Measurements from ENCODE around the gene MRPL24. TPM values are rescaled to one million over a fixed set of nuclear protein-coding genes. Genes with fewer than 3 reads are reported as not detected.

MRPL24 gene
- total RNA-seq, 2 donors from 2014 or later = 45.8 to 50.5 TPM

DNA sequence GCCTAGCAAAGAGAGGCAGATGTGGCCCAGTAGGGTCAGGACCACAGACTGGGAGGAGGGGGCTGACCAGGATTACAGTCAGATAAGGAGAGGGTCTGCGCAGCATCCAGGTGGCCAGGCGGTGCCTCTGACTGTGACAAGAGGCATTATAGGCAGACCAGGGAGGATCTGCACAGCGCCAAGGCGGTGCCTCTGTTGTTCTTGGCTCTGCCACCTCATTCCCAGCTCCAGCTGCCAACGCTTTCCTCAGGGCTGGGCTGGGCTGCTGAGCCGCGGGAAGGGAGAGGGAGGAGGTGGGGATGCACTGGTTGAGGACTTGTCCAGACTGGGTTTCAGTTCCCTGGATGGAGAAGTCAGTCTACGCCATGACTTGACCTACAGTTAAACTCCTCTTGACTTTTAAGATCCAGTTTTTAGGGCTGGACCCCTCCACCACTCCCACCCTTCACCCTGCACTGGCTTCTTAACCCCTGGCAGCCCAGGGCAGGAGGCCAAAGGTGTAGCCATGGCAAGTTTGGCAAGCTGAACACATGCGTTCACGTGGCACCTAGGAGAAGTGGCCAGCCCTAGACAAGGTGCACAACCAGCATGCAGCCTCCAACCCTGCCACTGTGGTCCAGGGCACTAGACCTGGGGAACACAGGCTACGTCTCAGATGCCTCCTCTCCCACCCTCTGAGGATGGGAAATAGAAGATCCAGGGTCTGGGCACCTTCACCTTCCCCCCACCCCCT, 31.0 kb downstream of the MRPL24 start:
- no peaks in the 10 kb centered on the region for H3K9me3 ChIP-seq
- no peaks in the 10 kb centered on the region for H3K27me3 ChIP-seq
- no peaks in the 10 kb centered on the region for H3K36me3 ChIP-seq
- no peak overlapping the region for H3K4me3 ChIP-seq
- peaks cover 0 to 37% of the 10 kb centered on the region in 2 donors for H3K4me1 ChIP-seq
- peak; percentile 79 for DNase-seq (ENCODE audit: low spot score)
- peak overlapping the region in 1 of 2 donors; percentile 14 for H3K27ac ChIP-seq
- TF ChIP-seq, protein P1, sequence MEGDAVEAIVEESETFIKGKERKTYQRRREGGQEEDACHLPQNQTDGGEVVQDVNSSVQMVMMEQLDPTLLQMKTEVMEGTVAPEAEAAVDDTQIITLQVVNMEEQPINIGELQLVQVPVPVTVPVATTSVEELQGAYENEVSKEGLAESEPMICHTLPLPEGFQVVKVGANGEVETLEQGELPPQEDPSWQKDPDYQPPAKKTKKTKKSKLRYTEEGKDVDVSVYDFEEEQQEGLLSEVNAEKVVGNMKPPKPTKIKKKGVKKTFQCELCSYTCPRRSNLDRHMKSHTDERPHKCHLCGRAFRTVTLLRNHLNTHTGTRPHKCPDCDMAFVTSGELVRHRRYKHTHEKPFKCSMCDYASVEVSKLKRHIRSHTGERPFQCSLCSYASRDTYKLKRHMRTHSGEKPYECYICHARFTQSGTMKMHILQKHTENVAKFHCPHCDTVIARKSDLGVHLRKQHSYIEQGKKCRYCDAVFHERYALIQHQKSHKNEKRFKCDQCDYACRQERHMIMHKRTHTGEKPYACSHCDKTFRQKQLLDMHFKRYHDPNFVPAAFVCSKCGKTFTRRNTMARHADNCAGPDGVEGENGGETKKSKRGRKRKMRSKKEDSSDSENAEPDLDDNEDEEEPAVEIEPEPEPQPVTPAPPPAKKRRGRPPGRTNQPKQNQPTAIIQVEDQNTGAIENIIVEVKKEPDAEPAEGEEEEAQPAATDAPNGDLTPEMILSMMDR (IDR thresholded peaks at IDR 0.05) = no peak

- H3K27ac ChIP-seq = peak overlapping the region in 1 of 2 donors; percentile 14
- no peak for DNase-seq (ENCODE audit: low spot score)
- no peaks in the 10 kb centered on the region for H3K36me3 ChIP-seq
- peaks cover 0 to 46% of the 10 kb centered on the region in 2 donors for H3K4me1 ChIP-seq
- H3K9me3 ChIP-seq = no peaks in the 10 kb centered on the region
- H3K4me3 ChIP-seq = no peak overlapping the region
- H3K27me3 ChIP-seq = no peaks in the 10 kb centered on the region
- TF ChIP-seq, protein P1 (IDR thresholded peaks at IDR 0.05) = no peak
These were observed 31.9 kb downstream of the MRPL24 start for GRCh38 chr1:156709031-156709430.

DNA sequence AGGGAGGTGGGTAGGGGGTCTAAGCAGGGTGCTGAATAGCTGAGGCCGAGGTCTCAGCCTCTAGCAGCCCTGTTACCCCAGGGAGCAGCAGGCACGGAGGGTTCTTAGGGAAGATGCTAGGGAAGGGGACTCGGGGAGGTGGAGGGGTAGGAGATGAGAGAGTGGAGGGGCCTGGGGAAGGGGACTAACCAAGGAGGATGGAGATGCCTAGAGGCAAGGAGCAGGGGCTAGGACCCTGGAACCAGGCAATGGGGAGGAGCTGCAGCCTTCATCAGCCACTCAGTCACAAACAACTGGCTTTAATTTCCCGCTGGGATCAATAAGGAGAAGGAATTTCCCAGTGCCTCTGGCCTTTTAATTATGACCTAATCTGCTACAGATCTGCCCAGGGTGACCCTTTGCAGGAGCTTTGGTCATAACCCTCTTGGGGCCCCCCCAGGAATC, 32.6 kb downstream of the MRPL24 start:
- DNase-seq (ENCODE audit: low spot score) = no peak
- Histone ChIP-seq H3K27ac (peak overlapping the region; percentile 16 to 40), H3K27me3 (peaks cover 0 to 5% of the 10 kb centered on the region in 2 donors), H3K36me3 (no peaks in the 10 kb centered on the region), H3K9me3 (no peaks in the 10 kb centered on the region), H3K4me3 (no peak overlapping the region), H3K4me1 (peaks cover 0 to 46% of the 10 kb centered on the region in 2 donors)
- TF ChIP-seq, protein P1 (IDR thresholded peaks at IDR 0.05) = no peak

- no peaks in the 10 kb centered on the region for H3K36me3 ChIP-seq
- no peaks in the 10 kb centered on the region for H3K9me3 ChIP-seq
- H3K27ac ChIP-seq = peak overlapping the region; percentile 76 to 78
- H3K4me3 ChIP-seq = no peak overlapping the region
- DNase-seq (ENCODE audit: low spot score) = no peak
- H3K27me3 ChIP-seq = peaks cover 0 to 5% of the 10 kb centered on the region in 2 donors
- peaks cover 0 to 46% of the 10 kb centered on the region in 2 donors for H3K4me1 ChIP-seq
- TF ChIP-seq, protein P1 (IDR thresholded peaks at IDR 0.05) = no peak
These were observed 33.3 kb downstream of the MRPL24 start for GRCh38 chr1:156707417-156708217.

DNA sequence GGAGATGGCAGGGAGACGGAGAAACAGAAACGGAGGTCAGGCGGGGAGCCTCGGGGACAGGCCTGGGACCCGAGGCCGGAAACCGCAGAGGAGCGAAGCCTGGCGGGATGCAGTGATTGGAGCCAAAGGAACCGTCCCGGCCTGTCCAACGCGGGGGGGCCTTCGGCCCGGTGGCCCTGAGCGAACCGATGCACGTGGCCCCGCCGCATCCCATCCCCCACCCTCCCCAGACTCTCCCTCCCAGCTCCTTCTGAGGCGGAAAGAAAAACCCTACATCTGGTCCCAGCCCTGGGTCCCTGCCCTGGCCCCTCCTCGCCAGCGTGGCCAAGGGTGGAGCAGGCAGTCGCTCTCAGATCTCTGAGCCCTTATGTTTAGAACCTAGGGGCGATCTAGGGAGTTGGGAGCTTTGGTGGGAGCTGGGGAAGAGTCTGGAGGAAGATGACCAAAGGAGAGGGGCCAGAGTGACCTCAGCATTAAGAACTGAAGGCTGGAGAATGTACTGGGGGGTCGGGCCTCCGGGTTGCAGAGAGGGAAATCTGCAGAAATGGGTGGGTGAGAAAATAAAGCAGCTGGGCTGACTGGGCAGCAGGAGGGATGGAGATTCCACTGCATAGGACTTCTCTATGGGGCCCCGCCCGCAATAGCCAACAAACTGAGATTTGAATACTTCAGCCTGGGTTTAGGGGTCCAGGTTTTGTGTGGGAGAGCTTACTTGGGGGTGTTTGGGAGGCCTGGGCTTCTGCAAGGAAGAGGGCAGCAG, 34.1 kb downstream of the MRPL24 start:
- no peaks in the 10 kb centered on the region for H3K36me3 ChIP-seq
- no peaks in the 10 kb centered on the region for H3K9me3 ChIP-seq
- peak overlapping the region; percentile 35 to 53 for H3K4me3 ChIP-seq
- TF ChIP-seq, protein P1 (IDR thresholded peaks at IDR 0.05) = no peak
- peaks cover 0 to 5% of the 10 kb centered on the region in 2 donors for H3K27me3 ChIP-seq
- no peak for DNase-seq (ENCODE audit: low spot score)
- H3K27ac ChIP-seq = peak overlapping the region; percentile 76 to 78
- H3K4me1 ChIP-seq = peaks cover 0 to 46% of the 10 kb centered on the region in 2 donors

All from right atrium auricular region (tissue), 2 donors.